Activated CD8-positive, alpha-beta memory T cell treated with anti-CD3 and anti-CD28 coated beads, Interleukin-2, amount 50 U/mL, for 4 hours (primary cell): ENCODE data around the gene SPSB3.

Experiments used
- DNase-seq: peaks from one replicate; pipeline ENCODE4 v3.0.0-alpha.2; 2020

Gene SPSB3

GRCh38 chr16:1782408-1783264 is at the start of gene SPSB3, which contains the start of gene NUBP2:
Gene SPSB3 (minus strand): TSS chr16:1782571. CDS start chr16:1781483, 1,088 bp downstream.
Gene NUBP2 (plus strand): TSS chr16:1782960. CDS start chr16:1783021, 61 bp downstream.
- DNase-seq = peak; percentile 95

- no peak for DNase-seq
Observed at GRCh38 chr16:1831186-1832075, 49.1 kb upstream of the SPSB3 start.

- DNase-seq = no peak
Observed at GRCh38 chr16:1830213-1830612, 47.8 kb upstream of the SPSB3 start.

- DNase-seq = no peak
Observed at GRCh38 chr16:1828645-1829410, 46.5 kb upstream of the SPSB3 start.

DNA sequence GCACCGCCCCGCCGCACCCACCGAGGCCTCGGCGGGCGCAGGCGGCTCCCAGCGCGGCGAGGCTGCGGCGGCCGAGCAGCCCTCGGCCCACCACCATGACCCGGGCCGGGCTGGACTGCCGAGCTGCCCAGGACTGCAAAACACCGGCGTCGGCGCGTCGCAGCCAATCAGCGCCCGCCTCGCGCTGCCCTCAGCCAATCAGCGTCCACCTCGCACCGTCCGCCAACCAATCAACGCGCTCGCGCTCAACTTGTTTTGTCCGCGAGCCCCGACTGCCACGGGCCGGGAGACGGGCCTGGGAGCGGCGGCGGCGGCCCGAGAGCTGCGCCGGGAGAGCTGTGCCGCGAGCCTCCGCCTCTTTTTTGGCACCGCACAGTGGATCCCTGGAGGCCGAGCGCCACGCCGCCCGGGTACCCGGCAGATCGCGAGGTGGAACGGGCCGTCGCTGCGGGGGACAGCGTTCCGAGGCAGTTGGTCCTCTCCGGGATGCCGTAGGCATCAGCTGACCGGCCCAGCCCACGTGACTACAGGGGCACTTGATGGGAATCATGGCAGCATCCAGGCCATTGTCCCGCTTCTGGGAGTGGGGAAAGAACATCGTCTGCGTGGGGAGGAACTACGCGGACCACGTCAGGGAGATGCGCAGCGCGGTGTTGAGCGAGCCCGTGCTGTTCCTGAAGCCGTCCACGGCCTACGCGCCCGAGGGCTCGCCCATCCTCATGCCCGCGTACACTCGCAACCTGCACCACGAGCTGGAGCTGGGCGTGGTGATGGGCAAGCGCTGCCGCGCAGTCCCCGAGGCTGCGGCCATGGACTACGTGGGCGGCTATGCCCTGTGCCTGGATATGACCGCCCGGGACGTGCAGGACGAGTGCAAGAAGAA is 44.6 kb upstream of the SPSB3 start, which contains the start of the genes FAHD1 and HAGH:
Gene FAHD1 (plus strand): TSS at position 516 of the 883 bp plus-strand sequence. CDS start 33 bp downstream, at position 549.
Gene HAGH (minus strand): TSS at position 135 of the 883 bp plus-strand sequence. CDS start 38 bp downstream, at position 97.
- peak; percentile 86 for DNase-seq

DNA sequence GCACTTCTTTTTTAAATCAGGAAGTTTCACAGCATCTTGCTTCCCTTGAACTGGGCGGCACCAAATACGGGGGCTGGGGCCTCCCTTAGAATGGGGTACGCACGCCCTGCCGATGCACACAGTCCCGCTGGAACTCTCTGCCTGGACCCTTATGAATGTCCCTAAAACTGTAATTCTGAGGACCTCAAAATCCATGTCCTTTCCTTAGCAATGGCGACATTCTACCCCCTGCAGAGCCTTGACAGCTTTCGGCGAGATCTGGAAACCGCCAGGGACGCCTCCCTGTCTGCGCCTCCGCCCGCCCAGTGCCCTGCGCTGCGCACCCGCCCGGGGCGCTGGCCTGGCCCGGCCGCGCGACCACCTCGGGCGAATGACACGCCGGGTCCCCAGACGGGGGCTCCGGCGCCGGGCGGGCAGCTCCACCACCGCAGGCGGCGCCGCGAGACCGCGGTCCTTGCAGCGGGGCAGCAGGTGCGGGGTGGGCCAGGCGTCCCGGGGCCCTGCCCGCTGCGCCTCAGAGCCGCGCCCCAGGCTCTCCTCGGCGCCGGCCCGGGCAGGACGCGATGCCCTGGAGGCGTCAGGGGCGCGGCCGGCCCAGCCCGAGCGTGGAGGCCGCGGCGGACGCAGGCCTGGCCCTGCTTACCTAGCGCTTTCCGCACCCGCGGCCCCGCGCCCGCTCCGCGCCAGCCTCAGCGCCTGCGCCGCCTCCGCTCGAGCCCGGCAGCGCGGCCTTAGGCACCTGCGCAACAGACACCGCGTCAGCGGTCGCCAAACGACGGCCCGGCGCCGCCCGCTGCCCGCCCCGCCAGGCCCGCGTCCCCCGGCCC is 43.7 kb upstream of the SPSB3 start:
- DNase-seq = peak; percentile 68

- DNase-seq = no peak
Observed at GRCh38 chr16:1825381-1825863, 43.1 kb upstream of the SPSB3 start.

- no peak for DNase-seq
Observed at GRCh38 chr16:1823821-1824220, 41.5 kb upstream of the SPSB3 start.

- no peak for DNase-seq
Observed at GRCh38 chr16:1822801-1823200, 40.4 kb upstream of the SPSB3 start.

- DNase-seq = no peak
Observed at GRCh38 chr16:1821861-1822611, 39.7 kb upstream of the SPSB3 start.

DNA sequence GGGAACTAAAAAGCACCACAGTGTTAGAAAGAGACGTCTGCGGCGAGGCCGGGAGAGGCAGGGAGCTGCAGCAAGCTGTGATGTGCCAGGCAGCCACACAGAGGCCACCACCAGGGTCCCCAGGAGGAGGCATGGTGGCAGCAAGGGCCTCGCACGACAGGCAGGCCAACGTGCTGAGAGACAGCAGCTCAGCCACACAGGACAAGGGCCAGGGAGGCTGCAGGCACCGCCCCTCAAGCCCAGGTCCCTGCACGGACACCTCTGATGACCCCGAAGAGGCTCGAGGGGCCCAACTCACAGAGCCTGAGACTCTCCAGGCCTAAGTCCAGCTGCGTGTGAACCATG is 38.5 kb upstream of the SPSB3 start:
- DNase-seq = no peak

DNA sequence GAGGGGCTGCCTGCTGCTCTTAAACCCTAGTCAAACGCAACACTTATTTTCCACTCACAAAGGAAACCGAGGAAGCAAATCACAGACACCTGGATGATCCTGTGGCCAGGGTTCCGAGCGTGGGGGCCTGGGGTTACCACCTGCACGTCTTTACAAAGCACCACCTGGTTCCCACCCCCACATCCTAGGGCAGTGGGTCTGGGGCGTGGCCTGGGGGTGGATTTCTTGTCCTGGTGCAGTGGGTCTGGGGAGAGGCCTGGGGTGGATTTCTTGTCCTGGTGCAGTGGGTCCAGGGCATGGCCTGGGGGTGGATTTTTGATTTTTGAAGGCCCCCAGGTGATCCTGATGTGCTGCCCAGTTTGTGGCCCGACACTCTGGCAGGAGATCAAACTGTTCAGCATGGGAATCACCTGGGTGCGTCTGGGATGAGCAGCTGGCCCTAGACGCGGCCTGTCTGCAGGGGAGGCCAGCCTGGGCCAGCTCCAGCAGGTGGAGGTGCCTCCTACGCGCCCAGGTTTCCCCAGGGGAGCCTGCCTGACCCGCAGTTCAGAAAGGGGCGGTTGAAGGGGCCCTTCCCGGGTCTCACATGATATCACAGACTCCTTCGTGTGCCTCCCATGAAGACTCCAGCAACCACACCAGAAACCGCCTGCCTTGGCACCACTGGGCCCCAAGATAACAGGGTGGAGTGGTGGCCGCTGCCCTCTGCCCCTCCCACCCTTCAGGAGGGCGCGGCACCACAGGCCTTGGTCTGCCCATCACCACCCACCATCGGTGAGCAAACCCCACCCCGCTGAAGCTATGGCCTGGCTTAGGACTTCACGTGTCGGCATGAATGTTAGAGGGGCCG is 38.0 kb upstream of the SPSB3 start:
- DNase-seq = no peak

GRCh38 chr16:1819611-1820010 is 37.2 kb upstream of the SPSB3 start:
- no peak for DNase-seq

DNA sequence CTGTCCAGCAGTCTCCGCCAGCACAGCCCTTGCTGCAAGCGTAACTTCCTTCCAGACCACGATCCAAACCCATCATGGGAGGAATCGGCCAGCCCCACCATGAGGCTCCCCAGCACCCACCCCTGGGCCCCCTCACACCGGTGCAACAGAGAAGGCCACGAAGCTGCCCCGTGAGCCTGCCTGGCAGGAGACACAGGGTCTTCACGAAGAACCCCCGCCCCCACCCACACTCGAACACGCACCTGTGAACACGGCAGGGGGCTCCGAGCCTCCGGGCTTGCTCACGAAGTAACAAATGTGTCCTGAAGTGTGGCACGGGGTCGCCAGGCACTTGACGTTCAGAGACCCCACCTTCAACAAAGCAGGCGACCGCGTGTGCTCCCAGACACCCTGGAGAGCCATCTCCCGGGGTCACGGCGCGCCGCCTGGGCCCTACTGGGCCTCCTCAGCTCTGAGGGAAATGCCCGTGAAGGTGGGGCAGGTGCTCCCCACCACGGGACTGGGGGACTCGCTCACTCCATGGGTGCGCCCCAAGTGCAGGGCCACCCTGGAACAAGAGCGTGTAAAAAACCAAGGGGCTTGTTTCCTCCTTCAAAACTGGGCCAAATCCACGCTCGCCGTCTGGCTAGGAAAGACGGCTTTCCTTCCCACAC is 36.6 kb upstream of the SPSB3 start:
- DNase-seq = no peak

DNA sequence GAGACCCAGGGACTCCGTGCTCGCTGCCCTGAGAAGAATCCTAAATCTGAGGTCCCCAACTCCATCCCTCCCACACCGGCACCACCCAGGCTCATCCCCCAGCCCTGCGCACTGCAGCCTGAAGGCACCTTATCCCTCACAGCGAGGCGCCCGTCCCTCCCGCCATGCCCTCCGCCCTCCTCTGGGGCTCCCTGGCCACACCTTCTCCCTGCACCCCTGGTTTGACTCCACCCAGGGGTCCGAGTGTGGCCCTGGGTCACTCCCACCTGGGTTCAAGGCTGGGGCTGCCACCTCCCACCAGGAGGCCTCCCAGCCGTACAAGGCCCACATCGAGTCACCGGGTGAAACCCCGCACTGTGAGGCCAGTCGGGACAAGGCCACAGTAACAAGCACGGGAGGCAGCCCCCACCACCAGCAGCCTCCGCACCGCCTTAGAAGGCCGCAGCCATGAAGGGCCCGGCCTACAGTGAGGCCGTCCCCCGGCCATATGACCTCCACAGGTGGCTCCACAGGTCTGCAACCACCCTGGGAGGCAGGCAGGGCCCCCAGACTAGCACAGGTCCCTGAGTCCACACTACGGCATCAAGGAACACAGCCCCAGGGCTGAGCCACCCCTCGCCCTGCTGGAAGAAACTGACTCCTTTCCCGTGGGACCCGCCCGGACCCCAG is 36.0 kb upstream of the SPSB3 start:
- no peak for DNase-seq

DNA sequence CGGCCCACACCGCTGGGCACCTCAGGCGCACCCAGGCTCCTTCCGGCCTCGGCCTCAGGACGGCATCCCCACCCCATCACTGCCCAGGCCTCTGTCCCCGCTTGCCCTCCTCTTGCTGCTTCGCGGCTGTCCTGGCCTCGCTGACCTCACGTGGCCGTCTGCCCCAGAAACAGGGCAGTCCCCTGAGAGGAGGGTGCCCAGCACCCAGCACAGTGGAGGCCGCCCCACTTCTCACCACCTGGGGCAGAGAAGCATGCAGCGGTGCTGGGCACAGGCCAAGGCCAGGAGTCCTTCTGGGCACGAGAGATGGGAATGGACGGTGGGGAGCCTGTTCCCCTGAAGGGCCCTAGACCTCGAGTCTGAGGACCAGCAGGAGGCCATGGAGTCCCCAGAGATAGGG is 35.3 kb upstream of the SPSB3 start:
- DNase-seq = no peak

DNA sequence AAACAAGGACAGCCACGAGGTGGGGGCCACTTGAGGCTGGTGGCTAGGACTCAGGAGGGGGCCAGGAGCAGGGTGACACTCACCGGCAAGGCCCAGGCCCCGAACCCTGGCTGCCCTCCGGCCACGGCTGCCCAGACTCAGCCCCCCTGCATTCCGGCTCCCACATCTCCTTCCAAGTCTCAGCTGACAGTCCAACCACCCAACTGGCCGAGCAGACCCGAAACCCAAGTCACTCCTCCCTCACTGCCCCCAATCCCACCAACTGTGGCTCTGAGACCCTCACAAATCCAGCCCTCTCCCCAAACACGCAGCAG is 34.9 kb upstream of the SPSB3 start:
- DNase-seq = no peak
